ENCODE data around the gene MFF.
A peak's percentile ranks its signal among the peaks of the same experiment; 100 is the strongest.
"Not testable (repeated sequence)": the region's sequence is repeated elsewhere in the genome, so short reads cannot be mapped to it uniquely, and the experiment has no call there.

MFF gene

GRCh38 chr2:227337442-227337841 lies 12.4 kb downstream of the MFF start:
- DNase-seq, result no peak

- DNase-seq, result no peak
Observed at GRCh38 chr2:227339098-227339599, 14.1 kb downstream of the MFF start.

- DNase-seq, result no peak
Observed at GRCh38 chr2:227340106-227340505, 15.1 kb downstream of the MFF start.

- DNase-seq, result no peak
Observed at GRCh38 chr2:227341553-227341952, 16.5 kb downstream of the MFF start.

GRCh38 chr2:227344231-227344630 lies 19.2 kb downstream of the MFF start:
- no peak for DNase-seq

- no peak for DNase-seq
Observed at GRCh38 chr2:227347117-227347516, 22.1 kb downstream of the MFF start.

- DNase-seq, result no peak
Observed at GRCh38 chr2:227348324-227348723, 23.3 kb downstream of the MFF start.

GRCh38 chr2:227349989-227350612 lies 25.1 kb downstream of the MFF start:
- no peak for DNase-seq

GRCh38 chr2:227351639-227352038 lies 26.6 kb downstream of the MFF start:
- no peak for DNase-seq

- no peak for DNase-seq
Observed at GRCh38 chr2:227360351-227360750, 35.3 kb downstream of the MFF start.

GRCh38 chr2:227363756-227364155 lies 38.7 kb downstream of the MFF start:
- no peak for DNase-seq

- not testable (repeated sequence) for DNase-seq
Observed at GRCh38 chr2:227364585-227365263, 39.7 kb downstream of the MFF start.

- no peak for DNase-seq
Observed at GRCh38 chr2:227365833-227366232, 40.8 kb downstream of the MFF start.

- DNase-seq, result no peak
Observed at GRCh38 chr2:227366769-227367426, 41.8 kb downstream of the MFF start.

- no peak for DNase-seq
Observed at GRCh38 chr2:227367427-227367795, 42.4 kb downstream of the MFF start.

- DNase-seq, result no peak
Observed at GRCh38 chr2:227368574-227368973, 43.5 kb downstream of the MFF start.

- no peak for DNase-seq
Observed at GRCh38 chr2:227370092-227370491, 45.0 kb downstream of the MFF start.

GRCh38 chr2:227370791-227371312 lies 45.8 kb downstream of the MFF start:
- peak; percentile 78 for DNase-seq

- DNase-seq, result no peak
Observed at GRCh38 chr2:227373389-227373788, 48.3 kb downstream of the MFF start.

- DNase-seq, result peak; percentile 13
Observed at GRCh38 chr2:227374158-227374557, 49.1 kb downstream of the MFF start.

- no peak for DNase-seq
Observed at GRCh38 chr2:227376656-227377396, 51.8 kb downstream of the MFF start.

- DNase-seq, result no peak
Observed at GRCh38 chr2:227377467-227378351, 52.7 kb downstream of the MFF start.
